H1 (cell line): ENCODE measurements around the gene DENND1A. TPM values are rescaled to one million over a fixed set of nuclear protein-coding genes. Genes with fewer than 3 reads are reported as not detected.

Source experiments
- CHD2 ChIP-seq: IDR thresholded peaks from 2 replicates; pipeline ENCODE4 v1.6.1; 2012; ENCODE audit warnings: low read length, improper control_type of control experiment
- CHD7 ChIP-seq: fragments of 300-600 bp; sonication (generic); IDR thresholded peaks from 2 replicates; pipeline ENCODE4 v1.7.1; 2012; ENCODE audit warnings: low read length, moderate library complexity, mild to moderate bottlenecking, inconsistent platforms; ENCODE audit not compliant: insufficient replicate concordance
- CTBP2 ChIP-seq: IDR thresholded peaks from 2 replicates; pipeline ENCODE4 v1.7.0; 2011; ENCODE audit warnings: borderline replicate concordance, mild to moderate bottlenecking, moderate library complexity, mixed read lengths, low read length; ENCODE audit not compliant: insufficient read depth, insufficient read length
- CTCF ChIP-seq, 3 experiments: IDR thresholded peaks; 1 replicate in 2 of 3; 2 replicates in 1 of 3; pipeline versions ENCODE4 v1.5.1 to v1.6.1; 2011; ENCODE audit warnings: low read length in 3 of 3, mild to moderate bottlenecking in 3 of 3, inconsistent platforms in 2 of 3, low read depth in 1 of 3, moderate library complexity in 1 of 3; ENCODE audit not compliant: insufficient read depth in 1 of 3; ENCODE audit errors: control extremely low read depth in 1 of 3
- EZH2 ChIP-seq: fragments of 200-600 bp; sonication (generic); IDR thresholded peaks from 2 replicates; pipeline ENCODE4 v1.7.1; 2012; ENCODE audit warnings: low read depth, mild to moderate bottlenecking, moderate library complexity, low read length, inconsistent platforms; ENCODE audit not compliant: severe bottlenecking
- RAD21 ChIP-seq, 2 experiments: IDR thresholded peaks in 1 of 2; conservative IDR thresholded peaks in 1 of 2; 2 replicates each; pipeline ENCODE4 v1.6.1; 2011; ENCODE audit warnings: low read depth in 2 of 2, low read length in 2 of 2, improper control_type of control experiment in 1 of 2, inconsistent platforms in 1 of 2, mild to moderate bottlenecking in 1 of 2, moderate library complexity in 1 of 2
- RBBP5 ChIP-seq: IDR thresholded peaks from 2 replicates; pipeline ENCODE4 v1.7.1; 2012; ENCODE audit warnings: low read depth, mild to moderate bottlenecking, inconsistent platforms, low read length, moderate library complexity, borderline replicate concordance
- SP4 ChIP-seq: IDR thresholded peaks from 2 replicates; pipeline ENCODE4 v1.6.1; 2012; ENCODE audit warnings: low read length, inconsistent platforms
- TBP ChIP-seq: IDR thresholded peaks from 2 replicates; pipeline ENCODE4 v1.6.1; 2011; ENCODE audit warnings: low read depth, low read length, improper control_type of control experiment
- polyA plus RNA-seq, 7 experiments: library from polyadenylated mRNA; depleted of rRNA in 3 of 7; stranded (reverse) in 5 of 7; unstranded in 2 of 7; fragments of >200 nt in 5 of 7; fragments of 200-250 nt in 2 of 7; gene quantifications; 1 replicate in 5 of 7; 2 replicates in 1 of 7; 4 replicates in 1 of 7; pipeline versions ENCODE4 v1.2.1 to v1.2.3, GENCODE V29; 2011 to 2013; ENCODE audit warnings: missing spikeins in 2 of 7, mixed read lengths in 2 of 7
- total RNA-seq: library from RNA; stranded (reverse); fragmentation: NEBNext Ultra II Directional; extraction: Animal tissue kit (Norgen Biotek cat#: 25700); gene quantifications from 2 replicates; pipeline ENCODE4 v1.2.1, GENCODE V29; 2021

Gene DENND1A
- total and polyA plus RNA-seq, 2 of the 8 experiments (the other 6 are each of a cell fraction or from before 2014, with no cell fraction given): 24.1 to 26.4 TPM

GRCh38 chr9:123620239-123620638 is 309.7 kb downstream of the DENND1A start (continued):
- no peak for TF ChIP-seq CHD7
- no peak for TF ChIP-seq EZH2
- no peak for TF ChIP-seq SP4
- TF ChIP-seq RBBP5: no peak
- TF ChIP-seq TBP: no peak
- no peak for TF ChIP-seq CTBP2
- TF ChIP-seq CTCF (IDR thresholded peaks at IDR 0.05; ENCODE audit: control extremely low read depth in 1 of 3, insufficient read depth in 1 of 3, low read depth in 1 of 3, low read length in 3 of 3): no peak
- no peak for TF ChIP-seq RAD21 (IDR thresholded peaks at IDR 0.05 in 1 of 2, conservative IDR thresholded peaks at IDR 0.05 in 1 of 2; ENCODE audit: low read depth in 2 of 2, low read length in 2 of 2)
- no peak for TF ChIP-seq CHD2
